ENCODE results near the gene PTPRN2. TPM values are rescaled to one million over a fixed set of nuclear protein-coding genes. Genes with fewer than 3 reads are reported as not detected.
"Not testable (repeated sequence)": the region's sequence is repeated elsewhere in the genome, so short reads cannot be mapped to it uniquely, and the experiment has no call there.

The PTPRN2 gene
- total and polyA plus RNA-seq, 8 donors, result 4.9 to 136 (median 46.8) TPM

GRCh38 chr7:158160199-158160598 is 427.4 kb downstream of the PTPRN2 start:
- no peaks in the 10 kb centered on the region for H3K4me1 ChIP-seq
- H3K4me3 ChIP-seq, result no peak overlapping the region
- intact Hi-C loops (cut with DNase I; ENCODE audit: low total_unique reads), result no loop called here
- H3K27me3 ChIP-seq, result no peaks in the 10 kb centered on the region
- no peak for TF ChIP-seq CTCF (IDR thresholded peaks at IDR 0.05)
- no peak for TF ChIP-seq POLR2A (IDR thresholded peaks at IDR 0.05)
- no peak for TF ChIP-seq POLR2AphosphoS5 (IDR thresholded peaks at IDR 0.05)
- no peak for TF ChIP-seq EP300 (IDR thresholded peaks at IDR 0.05)
- 67 to 84% (median 75%) methylated on average over 5 of the region's 5 CpGs for WGBS, 5 donors
- peaks cover 0 to 11% (median 3%) of the 10 kb centered on the region in 4 donors for H3K9me3 ChIP-seq
- H3K36me3 ChIP-seq, result peaks cover 0 to 1% (median under 1%) of the 10 kb centered on the region in 4 donors
- no peak overlapping the region for H3K27ac ChIP-seq
- no peak for DNase-seq

- Histone ChIP-seq H3K4me3 (no peak overlapping the region), H3K27ac (no peak overlapping the region), H3K9me3 (no peaks in the 10 kb centered on the region), H3K4me1 (no peaks in the 10 kb centered on the region), H3K27me3 (no peaks in the 10 kb centered on the region), H3K36me3 (no peaks in the 10 kb centered on the region)
- 80 to 89% (median 88%) methylated on average over 13 to 16 of the region's 16 CpGs for WGBS, 5 donors
- TF ChIP-seq POLR2AphosphoS5 (IDR thresholded peaks at IDR 0.05), result no peak
- no peak for TF ChIP-seq POLR2A (IDR thresholded peaks at IDR 0.05)
- no peak for TF ChIP-seq EP300 (IDR thresholded peaks at IDR 0.05)
- TF ChIP-seq CTCF (IDR thresholded peaks at IDR 0.05), result no peak
- DNase-seq, result no peak
- intact Hi-C loops (cut with DNase I; ENCODE audit: low total_unique reads), result no loop called here
Measured at GRCh38 chr7:158157460-158157859, 430.2 kb downstream of the PTPRN2 start.

GRCh38 chr7:158151273-158151672 is 436.4 kb downstream of the PTPRN2 start:
- H3K4me1 ChIP-seq, H3K9me3 ChIP-seq: not testable (repeated sequence)

GRCh38 chr7:158150234-158150633 is 437.4 kb downstream of the PTPRN2 start:
- Histone ChIP-seq H3K4me3 (no peak overlapping the region), H3K36me3 (no peaks in the 10 kb centered on the region), H3K27me3 (no peaks in the 10 kb centered on the region), H3K9me3 (no peaks in the 10 kb centered on the region), H3K4me1 (no peaks in the 10 kb centered on the region), H3K27ac (no peak overlapping the region)
- WGBS, 5 donors, result 77 to 91% (median 87%) methylated on average over 7 of the region's 7 CpGs
- DNase-seq, result no peak
- no peak for TF ChIP-seq CTCF (IDR thresholded peaks at IDR 0.05)
- TF ChIP-seq EP300 (IDR thresholded peaks at IDR 0.05), result no peak
- TF ChIP-seq POLR2A (IDR thresholded peaks at IDR 0.05), result no peak
- no peak for TF ChIP-seq POLR2AphosphoS5 (IDR thresholded peaks at IDR 0.05)
- intact Hi-C loops (cut with DNase I; ENCODE audit: low total_unique reads), result no loop called here

More at GRCh38 chr7:158151273-158151672, 436.4 kb downstream of the PTPRN2 start:
- peak overlapping the region in 1 of 5 donors; percentile 64 for H3K27ac ChIP-seq
- 64 to 76% (median 70%) methylated on average over 15 to 17 of the region's 17 CpGs for WGBS, 5 donors
- DNase-seq, result peak; percentile 32 to 75
- H3K4me3 ChIP-seq; H3K36me3 ChIP-seq; H3K27me3 ChIP-seq; intact Hi-C loops (cut with DNase I; ENCODE audit: low total_unique reads): not testable (repeated sequence)

GRCh38 chr7:158147431-158147830 is 440.2 kb downstream of the PTPRN2 start:
- intact Hi-C loops (cut with DNase I; ENCODE audit: low total_unique reads); H3K9me3 ChIP-seq; H3K4me1 ChIP-seq; H3K4me3 ChIP-seq; H3K27ac ChIP-seq; H3K36me3 ChIP-seq; H3K27me3 ChIP-seq: not testable (repeated sequence)
- DNase-seq, result peak in 1 of 2 donors; percentile 23
- whole genome bisulfite sequencing, 5 donors, result 86 to 95% (median 92%) methylated on average over 17 to 18 of the region's 18 CpGs
